Prostate gland (tissue), 2 donors: Measurements from ENCODE around the gene CCDC141.

ENCODE experiments used
- CTCF ChIP-seq, 4 experiments: fragments of 200-600 bp in 2 of 4; fragments of 450-650 bp in 2 of 4; sonication (generic) in 2 of 4; IDR thresholded peaks; 1 replicate in 3 of 4; 2 replicates in 1 of 4; pipeline ENCODE4 v1.5.1; 2016 to 2019; ENCODE audit warnings: antibody characterized with exemption in 4 of 4, mild to moderate bottlenecking in 2 of 4, moderate library complexity in 2 of 4
- POLR2A ChIP-seq: fragments of 450-650 bp; IDR thresholded peaks from one replicate; pipeline ENCODE4 v1.6.1; 2016; ENCODE audit warnings: antibody characterized with exemption, mild to moderate bottlenecking
- POLR2AphosphoS5 ChIP-seq: sonication (generic); formaldehyde crosslinking; IDR thresholded peaks from one replicate; pipeline ENCODE4 v1.6.1; 2017; ENCODE audit warnings: antibody characterized with exemption

GRCh38 chr2:178805457-178805856 lies 244.5 kb downstream of the CCDC141 start:
- TF ChIP-seq CTCF (IDR thresholded peaks at IDR 0.05) (no peak), POLR2A (no peak), POLR2AphosphoS5 (no peak)
